Esophagus squamous epithelium (tissue), 5 donors: ENCODE measurements around the gene AOX1. TPM values are rescaled to one million over a fixed set of nuclear protein-coding genes. Genes with fewer than 3 reads are reported as not detected.
"Not testable (repeated sequence)": the region's sequence is repeated elsewhere in the genome, so short reads cannot be mapped to it uniquely, and the experiment has no call there.

Source experiments
- DNase-seq: peaks from one replicate; lab custom pipeline; 2025; lab: John Stamatoyannopoulos, UW
- H3K27ac ChIP-seq, 4 donors: fragments of 200-600 bp; sonication (generic); one replicate each; pipeline ENCODE4 v1.5.1; 2016 to 2019; ENCODE audit warnings: mild to moderate bottlenecking in 1 of 4
- H3K27me3 ChIP-seq, 4 donors: fragments of 200-600 bp; sonication (generic); 1 replicate in 3 of 4; 2 replicates in 1 of 4; pipeline versions ENCODE4 v1.5.1 to v1.6.0; 2017 to 2021; ENCODE audit warnings: antibody characterized with exemption in 1 of 4
- H3K36me3 ChIP-seq, 3 donors: fragments of 200-600 bp; sonication (generic); one replicate each; pipeline ENCODE4 v1.5.1; 2016 to 2019
- H3K4me1 ChIP-seq, 3 donors: fragments of 200-600 bp; sonication (generic); one replicate each; pipeline ENCODE4 v1.5.1; 2017 to 2019
- H3K4me3 ChIP-seq, 4 donors: fragments of 200-600 bp; sonication (generic); 1 replicate in 3 of 4; 2 replicates in 1 of 4; pipeline ENCODE4 v1.5.1; 2016 to 2019; ENCODE audit warnings: mild to moderate bottlenecking in 2 of 4, moderate library complexity in 1 of 4
- H3K9me3 ChIP-seq, 3 donors: fragments of 200-600 bp; sonication (generic); one replicate each; pipeline ENCODE4 v1.5.1; 2016 to 2019
- CTCF ChIP-seq, 6 experiments: fragments of 450-650 bp in 4 of 6; fragments of 200-600 bp in 2 of 6; sonication (generic) in 2 of 6; IDR thresholded peaks; one replicate each; pipeline ENCODE4 v1.5.1; 2016 to 2019; ENCODE audit warnings: antibody characterized with exemption in 6 of 6, mild to moderate bottlenecking in 4 of 6, moderate library complexity in 4 of 6
- POLR2A ChIP-seq, 4 donors: fragments of 450-650 bp; IDR thresholded peaks; one replicate each; pipeline ENCODE4 v1.6.1; 2017; ENCODE audit warnings: antibody characterized with exemption in 4 of 4, mild to moderate bottlenecking in 4 of 4, moderate library complexity in 3 of 4
- WGBS, 2 donors: methylation state at CpG; one replicate each; pipeline ENCODE4 v1.1.5; 2018; 5-methylcytosine and 5-hydroxymethylcytosine counted together
- intact Hi-C: fragments of 100-400 bp; cut with DNase I; formaldehyde crosslinking; loops from one replicate; pipeline ENCODE4 v1.15.0; 2022
- total RNA-seq, 4 donors: library from RNA; depleted of rRNA; stranded (reverse); fragments of >200 nt; gene quantifications; one replicate each; pipeline ENCODE4 v1.1.0, GENCODE V29; 2016
- donor health status: DM: yes; HTN: yes; CAD: no.

Gene AOX1
- total RNA-seq, 4 donors from 2014 or later, result 3.2 to 69.4 (median 14.6) TPM

GRCh38 chr2:200608341-200609027 is 22.7 kb downstream of the AOX1 start:
- no peak for DNase-seq
- 53 to 56% methylated on average over 3 of the region's 3 CpGs for WGBS, 2 donors
- Histone ChIP-seq H3K9me3 (no peaks in the 10 kb centered on the region), H3K4me1 (peaks cover 0 to 26% (median 0%) of the 10 kb centered on the region in 3 donors), H3K4me3 (no peak overlapping the region), H3K27me3 (no peaks in the 10 kb centered on the region), H3K36me3 (peaks cover 0 to 15% (median 0%) of the 10 kb centered on the region in 3 donors), H3K27ac (peak overlapping the region in 2 of 4 donors; percentile 39 to 61)
- TF ChIP-seq CTCF (IDR thresholded peaks at IDR 0.05) (no peak), POLR2A (IDR thresholded peaks at IDR 0.05) (no peak)
- intact Hi-C loops, result no loop called here

- Histone ChIP-seq H3K36me3 (peaks cover 0 to 20% (median 0%) of the 10 kb centered on the region in 3 donors), H3K4me1 (peaks cover 0 to 20% (median 0%) of the 10 kb centered on the region in 3 donors), H3K9me3 (no peaks in the 10 kb centered on the region), H3K27ac (peak overlapping the region in 2 of 4 donors; percentile 16 to 61), H3K27me3 (no peaks in the 10 kb centered on the region), H3K4me3 (no peak overlapping the region)
- intact Hi-C loops, result no loop called here
- TF ChIP-seq POLR2A (IDR thresholded peaks at IDR 0.05) (no peak), CTCF (IDR thresholded peaks at IDR 0.05) (no peak)
- DNase-seq, result no peak
These were observed 23.3 kb downstream of the AOX1 start for GRCh38 chr2:200609028-200609614.

DNA sequence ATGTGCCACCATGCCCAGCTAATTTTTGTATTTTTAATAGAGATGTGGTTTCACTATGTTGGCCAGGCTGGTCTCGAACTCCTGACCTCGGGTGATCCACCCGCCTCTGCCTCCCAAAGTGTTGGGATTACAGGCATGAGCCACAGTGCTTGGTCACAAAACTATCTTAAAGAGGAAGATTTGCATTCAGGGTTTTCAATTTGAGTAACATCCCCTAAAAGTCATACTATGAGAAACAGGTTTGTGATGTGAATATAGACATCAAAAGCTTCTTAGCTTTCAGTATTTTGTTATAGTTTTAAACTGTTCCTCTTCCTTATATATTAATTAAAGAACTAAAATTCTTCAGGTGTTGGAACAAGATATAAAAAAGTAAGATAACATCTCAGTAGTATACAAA is 24.4 kb downstream of the AOX1 start:
- intact Hi-C loops, result not testable (repeated sequence)
- WGBS, 2 donors, result 85 to 90% methylated on average over 2 of the region's 3 CpGs
- H3K36me3 ChIP-seq, result peaks cover 0 to 20% (median 0%) of the 10 kb centered on the region in 3 donors

GRCh38 chr2:200613692-200614091 is 27.9 kb downstream of the AOX1 start:
- Histone ChIP-seq H3K9me3 (no peaks in the 10 kb centered on the region), H3K27ac (no peak overlapping the region), H3K4me3 (no peak overlapping the region), H3K36me3 (peaks cover 0 to 11% (median 0%) of the 10 kb centered on the region in 3 donors), H3K27me3 (no peaks in the 10 kb centered on the region), H3K4me1 (peaks cover 0 to 18% (median 0%) of the 10 kb centered on the region in 3 donors)
- no peak for DNase-seq
- 73 to 85% methylated on average over 3 to 4 of the region's 4 CpGs for WGBS, 2 donors
- intact Hi-C loops, result no loop called here
- TF ChIP-seq CTCF (IDR thresholded peaks at IDR 0.05) (no peak), POLR2A (IDR thresholded peaks at IDR 0.05) (no peak)

More for the DNA sequence above, 24.4 kb downstream of the AOX1 start:
- not testable (repeated sequence) for H3K9me3 ChIP-seq, H3K27ac ChIP-seq, H3K4me3 ChIP-seq, H3K27me3 ChIP-seq, DNase-seq
- peaks cover 0 to 15% (median 0%) of the 10 kb centered on the region in 3 donors for H3K4me1 ChIP-seq

DNA sequence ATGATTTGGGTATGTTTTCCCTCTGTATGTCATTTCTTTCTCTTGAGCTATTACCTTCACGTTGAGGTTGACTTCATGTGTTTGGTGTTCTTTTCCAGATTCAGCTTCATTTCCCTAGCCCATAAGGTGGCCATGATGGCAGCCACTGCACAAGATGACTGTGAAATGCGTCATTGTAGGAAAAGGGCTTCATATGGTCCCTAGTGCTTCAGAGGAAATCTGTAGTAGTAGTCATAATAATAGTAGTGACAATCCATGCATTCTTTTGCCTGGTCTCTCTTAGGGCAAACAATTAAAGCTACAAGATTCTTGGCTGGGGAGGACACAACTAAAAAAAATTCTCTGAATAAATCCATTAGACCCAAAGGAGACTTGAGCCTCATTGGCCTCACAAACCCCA is 28.4 kb downstream of the AOX1 start:
- intact Hi-C loops, result no loop called here

DNA sequence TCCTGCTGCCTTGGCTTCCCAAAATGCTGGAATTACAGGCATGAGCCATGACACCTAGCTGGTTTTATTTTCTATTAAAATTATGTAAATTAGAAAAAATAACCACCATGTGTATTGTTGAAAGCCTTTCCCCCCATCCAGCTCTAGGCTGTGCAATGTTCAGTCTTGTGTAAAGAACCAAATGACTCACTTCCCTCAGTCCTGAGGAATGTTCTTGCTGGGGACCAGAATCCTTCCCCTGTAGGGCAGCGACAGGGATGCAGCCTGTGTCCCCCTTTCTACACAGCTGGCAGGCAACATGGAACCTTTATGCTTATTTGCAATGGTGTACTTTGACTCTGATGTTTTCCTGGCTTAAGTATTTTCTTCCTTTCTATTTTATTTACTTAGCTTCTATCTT is 29.4 kb downstream of the AOX1 start:
- intact Hi-C loops, result no loop called here
- peaks cover 0 to 11% (median 0%) of the 10 kb centered on the region in 3 donors for H3K36me3 ChIP-seq
- DNase-seq, result no peak
- TF ChIP-seq CTCF (IDR thresholded peaks at IDR 0.05), result no peak
- TF ChIP-seq POLR2A (IDR thresholded peaks at IDR 0.05), result no peak
- no peaks in the 10 kb centered on the region for H3K27me3 ChIP-seq
- H3K9me3 ChIP-seq, result no peaks in the 10 kb centered on the region
- peaks cover 0 to 12% (median 0%) of the 10 kb centered on the region in 3 donors for H3K4me1 ChIP-seq
- WGBS, 2 donors, result 27 to 100% methylated on average over 1 of the region's 1 CpG
- H3K27ac ChIP-seq, result no peak overlapping the region
- no peak overlapping the region for H3K4me3 ChIP-seq

More for the DNA sequence above, 28.4 kb downstream of the AOX1 start:
- H3K27me3 ChIP-seq, result no peaks in the 10 kb centered on the region
- H3K4me3 ChIP-seq, result no peak overlapping the region
- peaks cover 0 to 16% (median 0%) of the 10 kb centered on the region in 3 donors for H3K4me1 ChIP-seq
- no peak for TF ChIP-seq POLR2A (IDR thresholded peaks at IDR 0.05)
- no peak for DNase-seq
- H3K27ac ChIP-seq, result no peak overlapping the region
- H3K9me3 ChIP-seq, result no peaks in the 10 kb centered on the region
- H3K36me3 ChIP-seq, result peaks cover 0 to 11% (median 0%) of the 10 kb centered on the region in 3 donors
- 68 to 77% methylated on average over 2 of the region's 2 CpGs for WGBS, 2 donors
